HEK293 (cell line): ENCODE results near the gene OPRM1.

Source experiments
- CTCF ChIP-seq: fragments of 450-650 bp; formaldehyde crosslinking; IDR thresholded peaks from 2 replicates; pipeline ENCODE4 v1.5.1; 2016; ENCODE audit warnings: missing biosample characterization, missing genetic modification characterization
- PRDM4 ChIP-seq: fragments of 450-650 bp; formaldehyde crosslinking; IDR thresholded peaks from 2 replicates; pipeline ENCODE4 v1.5.1; 2017; ENCODE audit warnings: missing biosample characterization, missing genetic modification characterization
- REST ChIP-seq: fragments of 450-650 bp; formaldehyde crosslinking; IDR thresholded peaks from 2 replicates; pipeline ENCODE4 v1.5.1; 2016; ENCODE audit warnings: missing biosample characterization, missing genetic modification characterization
- ZNF24 ChIP-seq: fragments of 450-650 bp; formaldehyde crosslinking; IDR thresholded peaks from 2 replicates; pipeline ENCODE4 v1.5.1; 2016; ENCODE audit warnings: missing biosample characterization, missing genetic modification characterization

- TF ChIP-seq CTCF (tag by site-specific recombination) = no peak
- TF ChIP-seq PRDM4 = no peak
- no peak for TF ChIP-seq ZNF24
- no peak for TF ChIP-seq REST
Observed at GRCh38 chr6:154112181-154112809, 73.3 kb downstream of the OPRM1 start.
